Measurements from ENCODE around the gene MFSD2A.
"Not testable (repeated sequence)": the region's sequence is repeated elsewhere in the genome, so short reads cannot be mapped to it uniquely, and the experiment has no call there.

MFSD2A gene

GRCh38 chr1:40003156-40004093 lies 48.5 kb downstream of the MFSD2A start:
- DNase-seq (ENCODE audit: low read depth in 2 of 2), result no peak

GRCh38 chr1:40004857-40005256 lies 49.9 kb downstream of the MFSD2A start:
- DNase-seq (ENCODE audit: low read depth in 2 of 2), result no peak

- DNase-seq (ENCODE audit: low read depth in 2 of 2), result not testable (repeated sequence)
Measured at GRCh38 chr1:40007481-40008034, 52.6 kb downstream of the MFSD2A start.

GRCh38 chr1:40011198-40011597 lies 56.3 kb downstream of the MFSD2A start:
- DNase-seq (ENCODE audit: low read depth in 2 of 2), result no peak

GRCh38 chr1:40014253-40014706 lies 59.3 kb downstream of the MFSD2A start:
- no peak for DNase-seq (ENCODE audit: low read depth in 2 of 2)

GRCh38 chr1:40014812-40015594 lies 60.1 kb downstream of the MFSD2A start:
- no peak for DNase-seq (ENCODE audit: low read depth in 2 of 2)

- no peak for DNase-seq (ENCODE audit: low read depth in 2 of 2)
Measured at GRCh38 chr1:40017951-40018575, 63.1 kb downstream of the MFSD2A start.

Data from stimulated activated CD8-positive, alpha-beta memory T cell treated with anti-CD3 and anti-CD28 coated beads, Interleukin-15, amount 100 ng/mL, for 4 hours (primary cell).